ENCODE data around the gene PRXL2B. TPM values are rescaled to one million over a fixed set of nuclear protein-coding genes. Genes with fewer than 3 reads are reported as not detected.
"Not testable (repeated sequence)": the region's sequence is repeated elsewhere in the genome, so short reads cannot be mapped to it uniquely, and the experiment has no call there.

PRXL2B gene
- total RNA-seq, 2 experiments from 2014 or later: 35.6 to 40.6 TPM

DNA sequence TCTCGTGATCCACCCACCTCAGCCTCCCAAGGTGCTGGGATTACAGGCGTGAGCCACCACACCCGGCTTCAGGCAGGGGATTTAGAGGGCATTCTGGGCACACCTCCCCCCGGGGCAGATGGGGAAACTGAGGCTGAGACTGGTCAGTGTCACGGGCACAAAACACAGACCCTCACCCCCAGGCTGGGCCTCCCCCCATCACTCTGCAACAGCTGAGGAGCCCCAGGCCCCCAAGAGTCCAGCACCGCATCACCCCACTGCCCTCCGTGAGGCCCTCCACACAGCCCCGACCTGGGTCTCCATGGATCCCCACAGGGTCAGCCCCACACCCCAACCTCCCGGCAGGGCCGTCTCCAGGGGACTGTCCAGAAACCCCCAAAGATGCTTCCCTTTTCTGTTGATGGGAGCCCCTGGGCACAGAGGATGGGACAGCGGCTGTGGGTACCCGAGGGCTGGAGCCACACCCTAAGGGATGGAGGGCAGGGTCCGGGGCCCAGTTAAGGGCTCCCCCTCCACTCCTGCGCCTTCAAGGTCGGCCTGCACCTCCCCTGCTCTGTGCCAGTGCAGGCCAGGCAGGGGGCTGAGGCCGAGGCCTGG lies 19.4 kb upstream of the PRXL2B start:
- Mint-ChIP-seq H3K27me3 (ENCODE audit: low read depth) (no peaks in the 10 kb centered on the region), H3K36me3 (ENCODE audit: low read depth) (peaks cover 2% of the 10 kb centered on the region), H3K27ac (no peak overlapping the region), H3K9me3 (ENCODE audit: insufficient read depth) (no peaks in the 10 kb centered on the region), H3K4me1 (ENCODE audit: low read depth) (no peaks in the 10 kb centered on the region), H3K4me3 (no peak overlapping the region)
- no peak for DNase-seq
- CTCF ChIA-PET: no interaction called here
- POLR2A ChIA-PET: interaction anchor here (1.3 kb wide), 1 partner anchor 11 kb away, joined by 3 read pairs; the partner anchor contains the start of gene TNFRSF14
- ATAC-seq: no peak

DNA sequence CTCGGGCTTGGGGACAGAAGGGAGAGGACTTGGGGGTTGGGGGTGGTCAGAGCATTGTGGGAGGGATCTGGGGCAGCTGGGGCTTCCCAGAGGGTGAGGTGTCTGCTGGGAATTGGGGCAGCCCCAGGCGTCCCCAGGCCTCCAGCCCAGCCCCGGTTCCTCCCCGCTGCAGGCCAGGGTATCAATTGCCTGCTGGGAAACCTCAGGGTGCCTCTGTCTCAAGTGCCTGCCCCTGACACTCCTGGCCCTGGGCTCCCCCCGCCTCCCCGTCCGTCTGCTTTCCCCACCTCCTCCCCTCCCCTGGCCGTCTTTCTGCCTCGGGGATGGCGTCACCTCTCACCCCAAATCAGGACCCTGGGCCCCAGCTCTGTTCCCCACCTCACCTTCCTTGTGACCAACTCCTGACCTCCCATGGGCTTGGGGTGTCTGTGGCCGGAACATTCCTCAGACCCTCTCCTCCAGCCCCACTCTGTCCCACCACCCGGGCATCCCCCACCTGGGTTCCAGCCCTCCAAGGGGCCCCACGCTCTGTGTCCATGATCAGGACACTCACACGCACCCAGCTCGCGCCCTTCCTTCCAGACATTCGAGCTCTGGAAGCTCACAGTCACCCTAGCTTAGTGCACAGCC lies 18.3 kb upstream of the PRXL2B start:
- H3K36me3 Mint-ChIP-seq (ENCODE audit: low read depth); H3K27ac Mint-ChIP-seq; H3K4me3 Mint-ChIP-seq; DNase-seq; ATAC-seq; H3K9me3 Mint-ChIP-seq (ENCODE audit: insufficient read depth); H3K4me1 Mint-ChIP-seq (ENCODE audit: low read depth); H3K27me3 Mint-ChIP-seq (ENCODE audit: low read depth); POLR2A ChIA-PET; CTCF ChIA-PET: not testable (repeated sequence)

DNA sequence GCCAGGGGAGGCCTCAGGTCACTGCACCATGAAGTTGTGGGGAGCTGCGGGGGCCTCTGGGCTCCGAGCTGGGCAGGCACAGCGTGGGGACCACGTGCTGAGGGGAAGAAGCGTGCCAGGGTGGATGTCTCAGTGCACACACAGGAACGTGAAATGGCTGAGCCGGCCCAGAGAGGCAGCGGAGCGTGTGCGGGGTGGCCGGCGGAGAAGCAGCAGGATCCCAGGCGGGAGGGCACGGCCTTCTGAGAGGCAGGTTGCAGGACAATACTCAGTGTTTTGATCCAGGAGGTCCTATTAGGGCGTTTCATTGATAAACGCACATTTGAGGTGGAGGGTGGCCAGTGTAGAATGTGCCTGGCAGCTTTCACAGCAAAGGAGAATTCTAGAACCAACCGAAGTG lies 17.5 kb upstream of the PRXL2B start:
- Mint-ChIP-seq H3K27me3 (ENCODE audit: low read depth) (peaks cover 5% of the 10 kb centered on the region), H3K4me1 (ENCODE audit: low read depth) (peaks cover 5% of the 10 kb centered on the region), H3K9me3 (ENCODE audit: insufficient read depth) (peaks cover 17% of the 10 kb centered on the region), H3K4me3 (no peak overlapping the region), H3K36me3 (ENCODE audit: low read depth) (peaks cover 12% of the 10 kb centered on the region), H3K27ac (no peak overlapping the region)
- ATAC-seq (no peak), DNase-seq (no peak)
- ChIA-PET POLR2A (interaction anchor here (0.7 kb wide), 1 partner anchor 8 kb away, joined by 3 read pairs; no protein-coding TSS in a partner anchor), CTCF (no interaction called here)

DNA sequence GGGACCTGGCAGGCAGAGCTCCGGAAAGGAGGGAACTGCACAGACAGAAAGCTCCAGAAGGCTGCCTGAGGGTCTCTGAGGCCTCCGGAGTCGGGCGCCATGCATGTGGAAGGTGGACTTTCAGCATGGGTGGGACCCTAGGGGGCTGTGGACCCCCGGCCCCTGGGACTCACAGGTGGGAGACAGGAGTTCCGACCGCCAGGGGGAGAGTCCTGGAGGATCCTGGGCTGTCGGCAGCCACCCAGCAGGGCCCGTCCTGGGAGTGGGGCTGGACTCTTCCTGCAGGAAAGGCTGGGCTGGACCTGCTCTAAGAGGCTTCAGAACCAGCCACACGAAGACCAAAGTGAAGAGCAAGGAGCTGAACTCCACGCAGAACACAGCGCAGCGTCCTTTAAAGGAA lies 16.9 kb upstream of the PRXL2B start:
- ChIA-PET CTCF (interaction anchor here (2.5 kb wide), 1 partner anchor 8 kb away, joined by 16 read pairs; no protein-coding TSS in a partner anchor), POLR2A (interaction anchor here (0.7 kb wide), 1 partner anchor 8 kb away, joined by 3 read pairs; no protein-coding TSS in a partner anchor)
- H3K27ac Mint-ChIP-seq; H3K27me3 Mint-ChIP-seq (ENCODE audit: low read depth); DNase-seq; ATAC-seq; H3K4me3 Mint-ChIP-seq; H3K4me1 Mint-ChIP-seq (ENCODE audit: low read depth): not testable (repeated sequence)
- Mint-ChIP-seq H3K9me3 (ENCODE audit: insufficient read depth) (peaks cover 20% of the 10 kb centered on the region), H3K36me3 (ENCODE audit: low read depth) (peaks cover 15% of the 10 kb centered on the region)

DNA sequence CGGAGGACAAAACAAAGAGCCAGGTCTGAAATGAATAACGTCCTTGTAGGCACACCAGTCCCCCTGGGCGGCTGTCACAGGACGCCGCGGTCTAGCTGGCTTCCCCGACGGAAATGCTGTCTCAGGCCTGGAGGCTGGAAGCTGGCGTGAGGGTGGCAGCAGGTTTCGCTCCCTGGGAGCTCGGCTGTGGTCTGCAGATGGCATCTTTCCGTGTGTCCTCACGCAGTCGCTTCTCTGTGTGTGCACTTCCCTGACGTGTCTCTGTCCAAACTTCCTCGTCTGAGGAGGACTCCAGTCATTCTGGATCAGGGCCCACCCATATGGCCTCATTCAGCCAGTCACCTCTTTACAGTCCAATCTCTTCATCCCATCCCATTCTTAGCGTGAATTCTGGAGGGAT lies 16.2 kb upstream of the PRXL2B start:
- ChIA-PET POLR2A (interaction anchor here (1.5 to 1.6 kb wide), 2 partner anchors 9 to 15 kb away, joined by 4 to 13 read pairs; no protein-coding TSS in a partner anchor), CTCF (interaction anchor here (2.5 kb wide), 1 partner anchor 9 kb away, joined by 16 read pairs; no protein-coding TSS in a partner anchor)

DNA sequence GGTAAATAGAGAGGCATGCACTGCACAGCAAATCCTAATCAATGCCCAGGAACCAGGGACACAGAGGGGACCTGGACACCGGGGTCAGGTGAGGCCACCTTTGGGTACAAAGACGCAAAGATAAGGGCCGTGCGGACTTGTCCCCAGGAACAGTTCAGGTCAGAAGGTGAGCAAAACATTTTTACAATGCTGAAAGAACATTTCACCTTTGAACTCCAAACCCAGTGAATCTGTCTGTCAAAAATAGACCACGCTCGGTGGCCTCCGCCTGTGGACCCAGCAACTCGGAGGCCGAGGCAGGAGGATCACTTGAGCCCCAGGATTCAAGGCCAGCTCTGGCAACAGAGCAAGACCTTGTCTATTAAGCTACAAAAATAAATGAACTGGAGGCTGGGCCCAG lies 15.2 kb upstream of the PRXL2B start:
- no peak for ATAC-seq
- Mint-ChIP-seq H3K27ac (no peak overlapping the region), H3K4me3 (no peak overlapping the region), H3K4me1 (ENCODE audit: low read depth) (peaks cover 18% of the 10 kb centered on the region), H3K9me3 (ENCODE audit: insufficient read depth) (peaks cover 20% of the 10 kb centered on the region), H3K36me3 (ENCODE audit: low read depth) (peaks cover 15% of the 10 kb centered on the region), H3K27me3 (ENCODE audit: low read depth) (peaks cover 5% of the 10 kb centered on the region)
- ChIA-PET CTCF (interaction anchor here (1.3 to 2.5 kb wide), 2 partner anchors 10 to 15 kb away, joined by 3 to 16 read pairs; partner anchors contain the start of gene TNFRSF14), POLR2A (interaction anchor here (0.8 to 1.6 kb wide), 3 partner anchors 10 to 15 kb away, joined by 3 to 13 read pairs (median 4); partner anchors contain the start of gene TNFRSF14)
- no peak for DNase-seq

More for the DNA sequence above, 16.2 kb upstream of the PRXL2B start:
- H3K27ac Mint-ChIP-seq: no peak overlapping the region
- ATAC-seq: no peak
- peaks cover 9% of the 10 kb centered on the region for H3K4me1 Mint-ChIP-seq (ENCODE audit: low read depth)
- DNase-seq: no peak
- peaks cover 20% of the 10 kb centered on the region for H3K9me3 Mint-ChIP-seq (ENCODE audit: insufficient read depth)
- peaks cover 15% of the 10 kb centered on the region for H3K36me3 Mint-ChIP-seq (ENCODE audit: low read depth)
- peaks cover 5% of the 10 kb centered on the region for H3K27me3 Mint-ChIP-seq (ENCODE audit: low read depth)
- H3K4me3 Mint-ChIP-seq: no peak overlapping the region

DNA sequence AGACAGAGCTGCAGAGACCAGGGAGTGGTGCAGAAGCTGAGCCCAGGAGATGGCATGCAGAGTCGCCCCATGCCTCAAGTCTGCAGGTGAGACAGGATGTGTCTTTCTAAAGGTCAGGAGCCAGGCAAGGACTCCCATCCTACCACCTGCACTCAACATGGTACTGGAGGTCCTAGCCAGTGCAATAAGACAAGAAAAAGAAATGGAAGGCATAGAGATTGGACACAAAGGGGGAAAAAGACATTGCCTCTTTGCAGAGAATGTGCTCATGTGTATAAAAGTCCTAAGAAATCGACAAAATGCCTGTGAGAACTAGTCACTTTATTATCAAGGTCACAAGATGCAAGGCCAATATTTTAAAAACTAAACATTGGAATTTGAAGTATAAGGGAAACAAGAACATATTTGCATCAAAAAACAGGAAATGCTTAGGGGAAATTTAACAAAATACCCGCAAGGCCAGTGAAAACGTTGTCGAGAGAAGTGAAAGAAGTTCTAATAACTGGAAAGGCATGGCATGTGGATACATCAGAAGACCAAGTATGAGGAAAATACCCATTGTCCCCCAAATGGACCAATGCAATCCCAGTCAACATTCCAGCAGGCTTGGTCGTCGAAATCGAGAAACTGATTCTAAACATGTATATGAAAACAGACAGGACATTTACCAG lies 13.2 kb upstream of the PRXL2B start:
- Mint-ChIP-seq H3K9me3 (ENCODE audit: insufficient read depth) (peaks cover 20% of the 10 kb centered on the region), H3K27ac (no peak overlapping the region), H3K27me3 (ENCODE audit: low read depth) (peaks cover 5% of the 10 kb centered on the region), H3K4me1 (ENCODE audit: low read depth) (peaks cover 34% of the 10 kb centered on the region), H3K4me3 (no peak overlapping the region), H3K36me3 (ENCODE audit: low read depth) (peaks cover 15% of the 10 kb centered on the region)
- POLR2A ChIA-PET: interaction anchor here (1.1 kb wide), 1 partner anchor 12 kb away, joined by 3 read pairs; no protein-coding TSS in a partner anchor
- DNase-seq: no peak
- CTCF ChIA-PET: interaction anchor here (1.2 to 2.2 kb wide), 2 partner anchors 10 to 12 kb away, joined by 5 to 9 read pairs; no protein-coding TSS in a partner anchor
- ATAC-seq: no peak

DNA sequence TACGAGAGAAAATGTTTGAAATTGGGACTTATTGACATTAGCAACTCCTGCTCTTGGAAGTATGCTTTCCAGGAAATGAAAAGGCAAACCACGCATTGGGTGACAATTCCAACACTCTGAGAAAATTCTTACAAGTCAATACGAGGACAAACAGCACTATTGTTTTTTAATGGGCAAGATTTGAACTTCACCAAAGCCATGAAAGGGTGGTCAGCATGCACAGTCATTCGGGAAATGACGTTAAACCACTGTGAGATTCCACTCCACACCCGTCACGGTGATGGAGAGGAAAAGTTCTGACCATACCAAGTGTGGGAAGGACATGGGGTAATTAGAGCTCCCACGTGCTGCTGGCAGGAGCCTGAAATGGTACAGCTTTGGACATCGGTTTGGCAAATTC lies 12.2 kb upstream of the PRXL2B start:
- H3K27ac Mint-ChIP-seq: no peak overlapping the region
- peaks cover 18% of the 10 kb centered on the region for H3K36me3 Mint-ChIP-seq (ENCODE audit: low read depth)
- ATAC-seq: no peak
- H3K4me3 Mint-ChIP-seq: no peak overlapping the region
- H3K4me1 Mint-ChIP-seq (ENCODE audit: low read depth): peaks cover 42% of the 10 kb centered on the region
- POLR2A ChIA-PET: interaction anchor here (1.1 kb wide), 1 partner anchor 11 kb away, joined by 3 read pairs; no protein-coding TSS in a partner anchor
- H3K27me3 Mint-ChIP-seq (ENCODE audit: low read depth): peaks cover 5% of the 10 kb centered on the region
- H3K9me3 Mint-ChIP-seq (ENCODE audit: insufficient read depth): peaks cover 20% of the 10 kb centered on the region
- CTCF ChIA-PET: interaction anchor here (1.1 to 2.2 kb wide), 2 partner anchors 13 to 18 kb away, joined by 4 to 9 read pairs; partner anchors contain the start of gene TNFRSF14
- DNase-seq: no peak

DNA sequence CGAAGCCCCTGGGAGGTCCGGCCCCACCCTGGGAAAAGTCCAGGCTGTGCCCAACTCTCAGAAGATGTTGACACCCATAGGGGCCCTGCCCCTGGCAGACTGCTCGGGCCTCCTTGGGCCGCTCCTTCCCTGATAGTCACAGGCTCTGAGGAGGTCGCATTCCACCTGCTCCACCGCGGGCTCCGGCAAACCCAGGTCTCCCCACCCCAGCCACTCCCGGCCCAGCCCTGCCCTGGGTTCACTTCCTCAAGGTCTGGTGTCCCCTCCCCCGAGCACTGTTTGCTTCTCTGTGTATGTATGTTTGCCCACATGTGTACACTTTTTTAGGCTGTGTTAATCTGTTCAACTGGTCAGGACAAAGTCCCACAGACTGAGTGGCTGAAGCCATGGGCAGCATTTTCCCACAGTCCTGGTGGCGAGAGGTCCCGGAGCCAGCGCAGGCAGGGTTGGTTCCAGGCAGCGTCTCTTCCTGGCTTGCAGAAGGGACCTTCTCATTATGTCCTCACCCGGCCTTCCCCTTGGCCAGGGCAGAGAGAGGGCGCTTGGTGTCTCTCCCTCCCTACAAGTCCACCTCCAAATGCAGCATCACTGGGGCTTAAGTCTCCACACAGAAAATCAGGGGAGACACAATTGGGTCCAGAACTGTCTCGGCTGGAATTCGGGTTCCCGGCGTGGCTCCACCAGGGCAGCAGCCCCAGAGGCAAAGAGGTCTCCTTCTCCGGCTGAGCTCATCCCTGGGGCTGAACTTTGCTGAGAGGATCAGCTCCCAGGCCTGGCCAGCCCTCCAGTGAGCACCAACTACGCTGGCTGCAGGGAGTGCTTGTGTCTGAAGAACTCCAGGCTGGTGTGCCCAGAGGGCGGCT lies 10.5 kb upstream of the PRXL2B start:
- Mint-ChIP-seq H3K9me3 (ENCODE audit: insufficient read depth) (peaks cover 20% of the 10 kb centered on the region), H3K36me3 (ENCODE audit: low read depth) (peaks cover 18% of the 10 kb centered on the region), H3K27me3 (ENCODE audit: low read depth) (peaks cover 5% of the 10 kb centered on the region), H3K4me1 (ENCODE audit: low read depth) (peaks cover 56% of the 10 kb centered on the region), H3K4me3 (no peak overlapping the region), H3K27ac (peak overlapping the region; percentile 55)
- no peak for ATAC-seq
- DNase-seq: no peak
- ChIA-PET POLR2A (interaction anchor here (0.6 to 3.1 kb wide), 3 partner anchors 9 to 28 kb away, joined by 4 to 60 read pairs (median 5); partner anchors contain the start of gene TNFRSF14), CTCF (interaction anchor here (3.6 kb wide), 1 partner anchor 14 kb away, joined by 17 read pairs; no protein-coding TSS in a partner anchor)

DNA sequence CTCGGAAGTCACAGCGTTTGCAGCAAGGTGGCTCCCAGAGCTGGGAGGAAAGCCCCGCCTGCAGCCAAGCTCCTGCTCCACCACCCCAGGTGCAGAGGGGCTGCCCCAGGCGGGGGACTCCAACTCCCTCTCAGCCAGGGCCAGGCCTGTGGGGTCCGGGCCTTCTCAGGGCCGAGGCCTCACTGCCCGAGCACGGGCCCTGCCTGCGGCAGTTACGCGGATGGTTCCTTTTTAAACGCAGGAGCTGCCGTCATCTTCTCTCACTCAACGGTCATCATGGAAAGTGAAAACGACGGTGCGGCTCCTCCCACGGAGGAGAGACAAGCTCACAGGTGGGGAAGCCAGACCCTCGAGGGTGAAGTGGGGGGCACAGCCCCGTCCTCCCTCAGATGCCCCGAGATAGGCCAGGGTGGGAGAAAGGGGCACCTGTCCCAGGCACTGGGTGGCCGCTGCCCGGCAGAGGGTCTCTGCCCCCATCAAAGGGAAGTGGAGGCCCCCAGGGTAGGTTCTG lies 9.0 kb upstream of the PRXL2B start:
- not testable (repeated sequence) for H3K27me3 Mint-ChIP-seq (ENCODE audit: low read depth)
- DNase-seq (peak; percentile 70), ATAC-seq (peak; percentile 44)
- peak overlapping the region; percentile 93 for H3K27ac Mint-ChIP-seq
- POLR2A ChIA-PET: interaction anchor here (0.6 to 3.1 kb wide), 11 partner anchors 8 to 185 kb away, joined by 3 to 60 read pairs (median 4); partner anchors contain the start of genes PANK4, PRXL2B, RER1 and TNFRSF14
- CTCF ChIA-PET: interaction anchor here (0.8 to 3.6 kb wide), 8 partner anchors 9 to 186 kb away, joined by 3 to 19 read pairs (median 6); partner anchors contain the start of genes MORN1, PANK4, PRXL2B and RER1
- H3K36me3 Mint-ChIP-seq (ENCODE audit: low read depth): peaks cover 16% of the 10 kb centered on the region
- peaks cover 64% of the 10 kb centered on the region for H3K4me1 Mint-ChIP-seq (ENCODE audit: low read depth)
- peaks cover 17% of the 10 kb centered on the region for H3K9me3 Mint-ChIP-seq (ENCODE audit: insufficient read depth)
- H3K4me3 Mint-ChIP-seq: peak overlapping the region; percentile 65

All from activated CD8-positive, alpha-beta T cell treated with anti-CD3 and anti-CD28 coated beads, Interleukin-2, amount 10 ng/mL, durations not matched to agents 7 days and 5 days (primary cell).